ENCODE results near the gene YTHDF1.

The YTHDF1 gene

DNA sequence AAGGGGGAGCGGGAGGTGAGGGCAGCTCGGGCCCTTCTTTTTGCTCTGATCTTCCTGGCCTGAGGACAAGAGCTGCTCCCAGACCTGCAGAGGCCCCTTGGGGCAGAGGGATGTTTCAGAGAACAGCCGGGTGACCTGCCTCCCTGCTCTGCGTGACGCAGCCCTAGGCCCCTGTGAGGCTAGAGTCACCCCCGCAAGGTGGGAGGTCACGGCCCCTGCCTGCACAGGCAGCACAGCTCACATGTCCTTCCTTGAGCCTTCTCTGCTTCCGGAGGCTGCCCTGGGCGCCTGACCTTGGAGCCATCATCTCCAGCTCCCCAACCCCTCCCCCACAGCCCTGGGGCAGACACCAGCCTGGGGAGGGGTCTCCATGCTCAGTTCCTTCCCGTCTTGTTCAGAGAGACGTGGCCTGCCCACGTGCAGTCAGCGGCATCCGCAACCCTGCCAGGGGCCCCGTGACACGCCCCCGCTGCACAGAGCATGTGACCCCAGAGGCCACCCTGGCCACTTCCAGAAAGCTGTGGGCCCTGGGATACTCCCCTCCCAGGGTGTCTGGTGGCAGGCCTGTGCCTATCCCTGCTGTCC lies 19.6 kb upstream of the YTHDF1 start, which contains the start of gene BIRC7 (continued):
- TF ChIP-seq, protein P1, sequence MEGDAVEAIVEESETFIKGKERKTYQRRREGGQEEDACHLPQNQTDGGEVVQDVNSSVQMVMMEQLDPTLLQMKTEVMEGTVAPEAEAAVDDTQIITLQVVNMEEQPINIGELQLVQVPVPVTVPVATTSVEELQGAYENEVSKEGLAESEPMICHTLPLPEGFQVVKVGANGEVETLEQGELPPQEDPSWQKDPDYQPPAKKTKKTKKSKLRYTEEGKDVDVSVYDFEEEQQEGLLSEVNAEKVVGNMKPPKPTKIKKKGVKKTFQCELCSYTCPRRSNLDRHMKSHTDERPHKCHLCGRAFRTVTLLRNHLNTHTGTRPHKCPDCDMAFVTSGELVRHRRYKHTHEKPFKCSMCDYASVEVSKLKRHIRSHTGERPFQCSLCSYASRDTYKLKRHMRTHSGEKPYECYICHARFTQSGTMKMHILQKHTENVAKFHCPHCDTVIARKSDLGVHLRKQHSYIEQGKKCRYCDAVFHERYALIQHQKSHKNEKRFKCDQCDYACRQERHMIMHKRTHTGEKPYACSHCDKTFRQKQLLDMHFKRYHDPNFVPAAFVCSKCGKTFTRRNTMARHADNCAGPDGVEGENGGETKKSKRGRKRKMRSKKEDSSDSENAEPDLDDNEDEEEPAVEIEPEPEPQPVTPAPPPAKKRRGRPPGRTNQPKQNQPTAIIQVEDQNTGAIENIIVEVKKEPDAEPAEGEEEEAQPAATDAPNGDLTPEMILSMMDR (tag by site-specific recombination; IDR thresholded peaks at IDR 0.05): no peak
- TF ChIP-seq ZBTB7A (tag by site-specific recombination; IDR thresholded peaks at IDR 0.05; ENCODE audit: low read depth) (0 out of 2 replicates have a peak, but pooled peaks have one; percentile 16), ZNF555 (tag by site-specific recombination; conservative IDR thresholded peaks at IDR 0.05) (no peak), ZNF214 (tag by site-specific recombination; IDR thresholded peaks at IDR 0.05; ENCODE audit: borderline replicate concordance) (no peak), ZNF19 (tag by site-specific recombination; IDR thresholded peaks at IDR 0.05; ENCODE audit: low read depth) (no peak), GLIS1 (tag by site-specific recombination; IDR thresholded peaks at IDR 0.05) (peak; percentile 56), OSR2 (tag by site-specific recombination; IDR thresholded peaks at IDR 0.05) (no peak), ZNF292 (tag by site-specific recombination; IDR thresholded peaks at IDR 0.05; ENCODE audit: borderline replicate concordance, low read depth) (no peak), GLI2 (tag by site-specific recombination; IDR thresholded peaks at IDR 0.05; ENCODE audit: borderline replicate concordance, low read depth) (no peak), ZFHX2 (tag by site-specific recombination; conservative IDR thresholded peaks at IDR 0.05) (peak; percentile 35; the same call in 1 of the 2 replicates), ZNF701 (tag by site-specific recombination; IDR thresholded peaks at IDR 0.05) (no peak), ZNF2 (tag by site-specific recombination; IDR thresholded peaks at IDR 0.05) (no peak), ZSCAN23 (tag by site-specific recombination; IDR thresholded peaks at IDR 0.05) (no peak), ZNF629 (tag by site-specific recombination; IDR thresholded peaks at IDR 0.05) (no peak), ZNF416 (tag by site-specific recombination; IDR thresholded peaks at IDR 0.05) (no peak)
- TF ChIP-seq, protein P2, sequence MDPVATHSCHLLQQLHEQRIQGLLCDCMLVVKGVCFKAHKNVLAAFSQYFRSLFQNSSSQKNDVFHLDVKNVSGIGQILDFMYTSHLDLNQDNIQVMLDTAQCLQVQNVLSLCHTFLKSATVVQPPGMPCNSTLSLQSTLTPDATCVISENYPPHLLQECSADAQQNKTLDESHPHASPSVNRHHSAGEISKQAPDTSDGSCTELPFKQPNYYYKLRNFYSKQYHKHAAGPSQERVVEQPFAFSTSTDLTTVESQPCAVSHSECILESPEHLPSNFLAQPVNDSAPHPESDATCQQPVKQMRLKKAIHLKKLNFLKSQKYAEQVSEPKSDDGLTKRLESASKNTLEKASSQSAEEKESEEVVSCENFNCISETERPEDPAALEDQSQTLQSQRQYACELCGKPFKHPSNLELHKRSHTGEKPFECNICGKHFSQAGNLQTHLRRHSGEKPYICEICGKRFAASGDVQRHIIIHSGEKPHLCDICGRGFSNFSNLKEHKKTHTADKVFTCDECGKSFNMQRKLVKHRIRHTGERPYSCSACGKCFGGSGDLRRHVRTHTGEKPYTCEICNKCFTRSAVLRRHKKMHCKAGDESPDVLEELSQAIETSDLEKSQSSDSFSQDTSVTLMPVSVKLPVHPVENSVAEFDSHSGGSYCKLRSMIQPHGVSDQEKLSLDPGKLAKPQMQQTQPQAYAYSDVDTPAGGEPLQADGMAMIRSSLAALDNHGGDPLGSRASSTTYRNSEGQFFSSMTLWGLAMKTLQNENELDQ (tag by site-specific recombination; IDR thresholded peaks at IDR 0.05; ENCODE audit: low read depth): no peak
- TF ChIP-seq, protein P3, sequence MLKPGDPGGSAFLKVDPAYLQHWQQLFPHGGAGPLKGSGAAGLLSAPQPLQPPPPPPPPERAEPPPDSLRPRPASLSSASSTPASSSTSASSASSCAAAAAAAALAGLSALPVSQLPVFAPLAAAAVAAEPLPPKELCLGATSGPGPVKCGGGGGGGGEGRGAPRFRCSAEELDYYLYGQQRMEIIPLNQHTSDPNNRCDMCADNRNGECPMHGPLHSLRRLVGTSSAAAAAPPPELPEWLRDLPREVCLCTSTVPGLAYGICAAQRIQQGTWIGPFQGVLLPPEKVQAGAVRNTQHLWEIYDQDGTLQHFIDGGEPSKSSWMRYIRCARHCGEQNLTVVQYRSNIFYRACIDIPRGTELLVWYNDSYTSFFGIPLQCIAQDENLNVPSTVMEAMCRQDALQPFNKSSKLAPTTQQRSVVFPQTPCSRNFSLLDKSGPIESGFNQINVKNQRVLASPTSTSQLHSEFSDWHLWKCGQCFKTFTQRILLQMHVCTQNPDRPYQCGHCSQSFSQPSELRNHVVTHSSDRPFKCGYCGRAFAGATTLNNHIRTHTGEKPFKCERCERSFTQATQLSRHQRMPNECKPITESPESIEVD (tag by site-specific recombination; IDR thresholded peaks at IDR 0.05): no peak
- TF ChIP-seq, protein P4, sequence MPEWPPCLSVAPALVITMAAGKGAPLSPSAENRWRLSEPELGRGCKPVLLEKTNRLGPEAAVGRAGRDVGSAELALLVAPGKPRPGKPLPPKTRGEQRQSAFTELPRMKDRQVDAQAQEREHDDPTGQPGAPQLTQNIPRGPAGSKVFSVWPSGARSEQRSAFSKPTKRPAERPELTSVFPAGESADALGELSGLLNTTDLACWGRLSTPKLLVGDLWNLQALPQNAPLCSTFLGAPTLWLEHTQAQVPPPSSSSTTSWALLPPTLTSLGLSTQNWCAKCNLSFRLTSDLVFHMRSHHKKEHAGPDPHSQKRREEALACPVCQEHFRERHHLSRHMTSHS (tag by site-specific recombination; IDR thresholded peaks at IDR 0.05): no peak

DNA sequence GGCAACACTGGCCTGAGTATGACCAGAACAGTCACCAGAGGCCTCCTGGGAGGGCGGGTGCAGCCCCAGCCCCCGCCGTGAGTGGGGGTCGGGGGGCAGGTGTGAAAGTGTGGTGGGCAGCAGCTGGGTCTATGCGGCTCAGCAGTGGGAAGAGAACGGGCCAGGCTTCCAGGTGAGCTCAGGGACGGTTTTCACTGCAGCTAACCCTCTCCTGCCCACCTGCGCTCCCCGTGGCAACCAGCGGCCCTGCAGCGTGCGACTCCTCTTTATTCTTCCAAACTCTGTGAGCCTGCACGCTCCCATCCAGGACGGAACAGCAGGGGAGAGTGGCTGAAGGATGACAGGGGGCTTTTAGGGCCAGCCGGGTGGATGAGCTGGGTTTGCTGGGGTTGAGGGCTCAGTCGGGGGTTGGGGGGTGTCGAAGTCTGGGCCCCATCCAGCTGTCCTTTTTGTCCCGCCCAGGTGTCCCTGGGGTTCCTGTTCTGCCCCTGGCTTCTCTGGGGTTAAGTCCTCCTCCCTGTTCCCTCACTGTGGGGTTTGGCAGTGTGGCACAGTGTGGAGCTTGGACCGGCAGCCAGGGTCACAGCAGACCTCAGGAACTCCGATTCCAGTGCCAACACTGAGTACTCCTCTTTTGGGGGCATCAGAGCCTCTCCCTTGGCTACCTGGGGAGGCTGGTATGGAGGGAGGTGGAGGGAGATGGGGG lies 18.9 kb upstream of the YTHDF1 start:
- H3K27ac ChIP-seq (ENCODE audit: extremely low read depth, low read depth, low read length): no peak overlapping the region
- CTCF ChIA-PET: interaction anchor here (0.6 to 7.0 kb wide), 8 partner anchors 9 to 400 kb away, joined by 3 to 72 read pairs (median 4); no protein-coding TSS in a partner anchor
- H3K4me3 ChIP-seq (ENCODE audit: low read depth, low read length): no peak overlapping the region
- H3K36me3 ChIP-seq (ENCODE audit: control insufficient read depth in 2 of 2, insufficient read depth in 1 of 2, low read length in 2 of 2): no peaks in the 10 kb centered on the region
- H3K4me1 ChIP-seq (ENCODE audit: control insufficient read depth, insufficient read depth, low read length): no peaks in the 10 kb centered on the region
- H3K9me3 ChIP-seq (ENCODE audit: control insufficient read depth, insufficient read depth, low read depth, low read length): no peaks in the 10 kb centered on the region
- POLR2A ChIA-PET: interaction anchor here (0.6 to 2.0 kb wide), 4 partner anchors 10 to 38 kb away, joined by 3 to 4 read pairs (median 4); partner anchors contain the start of gene ARFGAP1
- no peak for TF ChIP-seq ZNF544 (tag by site-specific recombination; IDR thresholded peaks at IDR 0.05)
- TF ChIP-seq ZNF223 (tag by site-specific recombination; IDR thresholded peaks at IDR 0.05): no peak
- TF ChIP-seq SCRT2 (tag by site-specific recombination; IDR thresholded peaks at IDR 0.05): no peak
- TF ChIP-seq, protein P1 (tag by site-specific recombination; IDR thresholded peaks at IDR 0.05): peak; percentile 21; the same call in 1 of the 2 replicates
- 0 out of 2 replicates have a peak, but pooled peaks have one; percentile 18 for TF ChIP-seq ZNF677 (tag by site-specific recombination; IDR thresholded peaks at IDR 0.05)
- TF ChIP-seq ZNF600 (tag by site-specific recombination; IDR thresholded peaks at IDR 0.05): peak; percentile 53
- TF ChIP-seq ZIC2 (tag by site-specific recombination; IDR thresholded peaks at IDR 0.05): 0 out of 2 replicates have a peak, but pooled peaks have one; percentile 10
